IMR-90 (cell line): ENCODE results near the gene TTC23. TPM values are rescaled to one million over a fixed set of nuclear protein-coding genes. Genes with fewer than 3 reads are reported as not detected.

Source experiments
- ATAC-seq: fragments of 200-7000 bp; cut with Tn5 transposase; 2 replicates; pipeline ENCODE4 v1.9.1; 2020; ENCODE audit warnings: low read depth, mild to moderate bottlenecking, moderate library complexity
- BruUV-seq: library from RNA; stranded (reverse); fragments of 400-500 nt; replicated peaks from 2 replicates; lab custom pipeline; 2021; lab: Mats Ljungman, UMichigan
- CTCF ChIA-PET: fragments of 300-600 bp; formaldehyde crosslinking; extraction: SDS; loops from one replicate; lab custom pipeline; 2021; ENCODE audit warnings: antibody characterized with exemption; lab: Yijun Ruan, JAX
- POLR2A ChIA-PET: fragments of 300-600 bp; sonication (Branson Sonifier 250); formaldehyde crosslinking; loops from one replicate; lab custom pipeline; 2022; ENCODE audit warnings: antibody characterized with exemption; ENCODE audit not compliant: unreplicated experiment; lab: Charles Lee
- DNase-seq: peaks from one replicate; pipeline ENCODE4 v3.0.0; 2013
- H2AFZ ChIP-seq: replicated peaks from 2 replicates; pipeline ENCODE3; 2013; ENCODE audit warnings: low read length, mild to moderate bottlenecking; ENCODE audit not compliant: poor library complexity
- H2AK5ac ChIP-seq: 2 replicates; pipeline ENCODE4 v1.6.1; 2013; ENCODE audit warnings: low read depth, low read length, inconsistent platforms
- H2AK9ac ChIP-seq: replicated peaks from 2 replicates; pipeline ENCODE3; 2013; ENCODE audit warnings: mild to moderate bottlenecking, low read depth, low read length, moderate library complexity; ENCODE audit not compliant: poor library complexity
- H2BK120ac ChIP-seq: 2 replicates; pipeline ENCODE4 v1.6.1; 2013; ENCODE audit warnings: low read depth, low read length, inconsistent platforms
- H2BK15ac ChIP-seq: 3 replicates; pipeline ENCODE4 v1.6.1; 2013; ENCODE audit warnings: low read depth, low read length, inconsistent platforms
- H2BK20ac ChIP-seq: 2 replicates; pipeline ENCODE4 v1.6.1; 2013; ENCODE audit warnings: low read depth, mild to moderate bottlenecking, inconsistent platforms, low read length, moderate library complexity
- H2BK5ac ChIP-seq: 2 replicates; pipeline ENCODE4 v1.6.1; 2013; ENCODE audit warnings: mild to moderate bottlenecking, low read depth, low read length, inconsistent platforms; ENCODE audit not compliant: poor library complexity, severe bottlenecking
- H3K14ac ChIP-seq: replicated peaks from 2 replicates; pipeline ENCODE4 v1.6.1; 2013; ENCODE audit warnings: low read depth, low read length, inconsistent platforms
- H3K18ac ChIP-seq: 2 replicates; pipeline ENCODE4 v1.6.1; 2013; ENCODE audit warnings: low read depth, low read length, control low read depth
- H3K23ac ChIP-seq: 2 replicates; pipeline ENCODE4 v1.6.1; 2013; ENCODE audit warnings: low read depth, low read length, inconsistent platforms
- H3K27ac ChIP-seq: 2 replicates; pipeline ENCODE4 v1.5.1; 2013; ENCODE audit warnings: mild to moderate bottlenecking, control low read depth, low read length; ENCODE audit not compliant: insufficient read depth
- H3K27me3 ChIP-seq: 2 replicates; pipeline ENCODE4 v1.6.1; 2013; ENCODE audit warnings: low read length; ENCODE audit not compliant: control insufficient read depth, insufficient read depth
- H3K36me3 ChIP-seq: 2 replicates; pipeline ENCODE4 v1.6.1; 2013; ENCODE audit warnings: low read length, mixed read lengths; ENCODE audit not compliant: control insufficient read depth, insufficient read depth
- H3K4ac ChIP-seq: 2 replicates; pipeline ENCODE4 v1.6.1; 2013; ENCODE audit warnings: low read depth, low read length, inconsistent platforms
- H3K4me1 ChIP-seq: 2 replicates; pipeline ENCODE4 v1.6.1; 2013; ENCODE audit warnings: low read length, mixed read lengths; ENCODE audit not compliant: control insufficient read depth, insufficient read depth
- H3K4me2 ChIP-seq: 2 replicates; pipeline ENCODE4 v1.6.1; 2013; ENCODE audit warnings: low read depth, mild to moderate bottlenecking, control low read depth, low read length, moderate library complexity
- H3K4me3 ChIP-seq: 2 replicates; pipeline ENCODE4 v1.5.1; 2013; ENCODE audit warnings: low read depth, mild to moderate bottlenecking, control low read depth, low read length, moderate library complexity; ENCODE audit not compliant: insufficient read depth
- H3K56ac ChIP-seq: 2 replicates; pipeline ENCODE4 v1.6.1; 2013; ENCODE audit warnings: low read length, inconsistent platforms; ENCODE audit not compliant: insufficient read depth; ENCODE audit errors: extremely low read depth
- H3K79me1 ChIP-seq, 2 experiments: 2 replicates each; pipeline ENCODE4 v1.6.1; 2013; ENCODE audit warnings: low read length in 2 of 2, inconsistent platforms in 1 of 2, low read depth in 1 of 2
- H3K9ac ChIP-seq: 2 replicates; pipeline ENCODE4 v1.6.1; 2013; ENCODE audit warnings: low read depth, low read length, control low read depth
- H3K9me1 ChIP-seq: 2 replicates; pipeline ENCODE4 v1.6.1; 2013; ENCODE audit warnings: low read length, inconsistent platforms; ENCODE audit not compliant: insufficient read depth
- H3K9me3 ChIP-seq: 2 replicates; pipeline ENCODE4 v1.6.1; 2013; ENCODE audit warnings: low read length; ENCODE audit not compliant: control insufficient read depth, insufficient read depth
- H4K20me1 ChIP-seq: 2 replicates; pipeline ENCODE4 v1.6.1; 2013; ENCODE audit warnings: low read length, inconsistent platforms; ENCODE audit not compliant: insufficient read depth
- H4K5ac ChIP-seq: 2 replicates; pipeline ENCODE4 v1.6.1; 2013; ENCODE audit warnings: mild to moderate bottlenecking, low read depth, low read length, control low read depth
- H4K8ac ChIP-seq, 2 experiments: 2 replicates each; pipeline ENCODE4 v1.6.1; 2013; ENCODE audit warnings: low read depth in 2 of 2, low read length in 2 of 2, control low read depth in 1 of 2, inconsistent platforms in 1 of 2
- H4K91ac ChIP-seq: 2 replicates; pipeline ENCODE4 v1.6.1; 2013; ENCODE audit warnings: low read depth, low read length, inconsistent platforms; ENCODE audit not compliant: insufficient read depth
- CHD1 ChIP-seq: IDR thresholded peaks from 2 replicates; pipeline ENCODE4 v1.6.1; 2012; ENCODE audit warnings: low read depth, low read length, improper control_type of control experiment
- MAZ ChIP-seq: IDR thresholded peaks from 2 replicates; pipeline ENCODE4 v1.6.1; 2012; ENCODE audit warnings: low read depth, mild to moderate bottlenecking, low read length, improper control_type of control experiment, moderate library complexity, borderline replicate concordance
- WGBS, 2 experiments: methylation state at CpG; one replicate each; pipeline versions ENCODE4 v1.1.5 to v1.1.7; 2013; ENCODE audit warnings: missing lambda C conversion rate in 2 of 2; ENCODE audit not compliant: insufficient read length in 1 of 2; ENCODE audit errors: extremely low coverage in 2 of 2; 5-methylcytosine and 5-hydroxymethylcytosine counted together
- dilution Hi-C: fragments of 300-500 bp; cut with HindIII; formaldehyde crosslinking; loops from one replicate; pipeline ENCODE4 v1.14.3; 2018; ENCODE audit warnings: low sequenced_read_pairs; ENCODE audit not compliant: unreplicated experiment
- in situ Hi-C: fragments of 300-500 bp; cut with MboI; formaldehyde crosslinking; loops from 3 replicates; pipeline ENCODE4 v1.14.3; 2019; ENCODE audit warnings: low sequenced_read_pairs, inconsistent platforms, mixed read lengths
- intact Hi-C: fragments of 100-400 bp; cut with micrococcal nuclease; formaldehyde crosslinking; loops from 2 replicates; pipeline ENCODE4 v1.10.0; 2022
- polyA plus RNA-seq, 3 experiments: library from polyadenylated mRNA; depleted of rRNA; stranded (reverse); fragments of >200 nt; gene quantifications; 2 replicates each; pipeline ENCODE4 v1.2.3, GENCODE V29; 2012; ENCODE audit warnings: low replicate concordance in 1 of 3
- total RNA-seq: library from RNA; depleted of rRNA; stranded (reverse); fragments of >200 nt; gene quantifications from 2 replicates; pipeline ENCODE4 v1.2.3, GENCODE V29; 2012

TTC23 gene
- total and polyA plus RNA-seq, 2 of the 4 experiments (the other 2 are of a cell fraction) = 7.8 to 29.8 TPM

GRCh38 chr15:99090011-99090699 lies 159.2 kb downstream of the TTC23 start:
- no TSS peak for BruUV-seq
- no peak overlapping the region for H4K5ac ChIP-seq
- H3K9ac ChIP-seq = no peak overlapping the region
- no peak overlapping the region for H3K56ac ChIP-seq
- no peak overlapping the region for H4K8ac ChIP-seq
- TF ChIP-seq MAZ (no peak), CHD1 (no peak)
- intact Hi-C loops = no loop called here
- H3K4me3 ChIP-seq = no peak overlapping the region
- H4K91ac ChIP-seq = no peak overlapping the region
- no peak overlapping the region for H3K4ac ChIP-seq
- no peak overlapping the region for H2BK20ac ChIP-seq
- ChIA-PET POLR2A (no interaction called here), CTCF (interaction anchor here (1.4 kb wide), 1 partner anchor 10 kb away, joined by 4 read pairs; no protein-coding TSS in a partner anchor)
- H3K36me3 ChIP-seq = no peaks in the 10 kb centered on the region
- no peaks in the 10 kb centered on the region for H4K20me1 ChIP-seq
- no peak overlapping the region for H2BK120ac ChIP-seq
- H2AK9ac ChIP-seq = no peak overlapping the region
- no peak overlapping the region for H3K23ac ChIP-seq
- no peak overlapping the region for H2BK15ac ChIP-seq
- no peak overlapping the region for H3K14ac ChIP-seq
- no peak overlapping the region for H3K27ac ChIP-seq
- H2BK5ac ChIP-seq = no peak overlapping the region
- no peaks in the 10 kb centered on the region for H3K9me3 ChIP-seq
- dilution Hi-C loops = no loop called here
- peaks cover 6% of the 10 kb centered on the region for H3K9me1 ChIP-seq
- H3K4me2 ChIP-seq = no peak overlapping the region
- H3K27me3 ChIP-seq = no peaks in the 10 kb centered on the region; the same call in 1 of the 2 replicates
- H2AK5ac ChIP-seq = no peak overlapping the region
- H3K79me1 ChIP-seq = no peaks in the 10 kb centered on the region
- H3K18ac ChIP-seq = no peak overlapping the region
- in situ Hi-C loops = no loop called here
- DNase-seq (peak; percentile 31), ATAC-seq (no peak)
- H2AFZ ChIP-seq = peak overlapping the region; percentile 14
- 0 out of 2 replicates have a peak, but pooled peaks cover 2% of the 10 kb centered on the region for H3K4me1 ChIP-seq
- WGBS, 2 experiments = no CpG with 5 or more reads among the region's 3 CpGs
